HG03103 (cell line): ENCODE measurements around the gene VWA1.
"Not testable (repeated sequence)": the region's sequence is repeated elsewhere in the genome, so short reads cannot be mapped to it uniquely, and the experiment has no call there.

Experiments
- ATAC-seq: cut with Tn5 transposase; IDR thresholded peaks from one replicate; pipeline ENCODE4 v1.9.1; 2021; ENCODE audit warnings: low read depth; ENCODE audit not compliant: unreplicated experiment

VWA1 gene

DNA sequence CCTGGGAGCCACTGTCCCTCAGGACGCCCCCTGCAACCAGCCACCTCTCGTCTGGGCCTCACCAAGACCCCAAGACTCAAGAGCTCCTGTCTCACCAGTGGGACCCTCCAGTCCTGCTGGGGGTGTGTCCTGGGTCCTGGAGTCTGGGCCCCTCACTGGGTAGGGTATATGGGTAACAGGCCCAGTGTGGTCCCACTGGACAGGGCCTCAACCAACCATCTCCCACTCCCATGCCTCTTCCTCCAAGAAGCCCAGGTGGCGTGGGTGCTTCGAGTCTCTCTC is 725 bp upstream of the VWA1 start:
- ATAC-seq, result no peak

DNA sequence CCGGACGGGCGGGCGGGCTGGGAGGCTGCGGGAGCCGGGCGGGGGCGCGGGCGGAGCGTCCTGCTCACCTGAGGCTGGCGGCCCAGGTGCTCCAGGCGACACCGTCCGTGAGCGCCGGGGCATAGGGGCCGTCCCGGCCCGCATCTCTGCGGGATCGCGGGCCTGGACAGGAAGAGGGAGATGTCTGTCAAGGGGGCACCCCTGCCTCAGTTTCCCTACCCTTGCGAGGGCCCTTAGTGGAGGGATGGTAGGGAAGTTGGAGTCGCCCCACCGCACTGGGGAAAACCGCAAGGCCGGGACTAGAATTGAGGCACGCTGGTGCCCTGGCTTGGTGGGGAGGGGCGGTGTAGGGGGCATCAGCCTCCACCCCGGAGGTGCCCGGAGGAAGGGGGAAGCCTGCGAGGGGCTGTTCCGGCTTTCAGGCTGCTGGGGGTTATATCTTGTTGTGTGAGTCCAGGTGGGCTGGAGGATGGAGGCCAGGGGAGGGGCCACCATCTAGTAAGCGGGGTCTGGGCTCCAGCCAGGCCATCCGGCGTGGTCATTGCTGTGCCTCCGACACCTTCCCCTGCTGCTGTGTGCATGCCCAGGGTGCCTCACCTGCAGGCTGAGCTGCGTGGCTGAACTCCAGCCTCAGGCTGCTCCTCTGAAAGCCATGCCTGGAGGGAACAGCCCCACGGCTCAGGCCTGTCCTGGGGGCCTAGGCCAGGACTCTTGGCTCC is 580 bp downstream of the VWA1 start:
- no peak for ATAC-seq

DNA sequence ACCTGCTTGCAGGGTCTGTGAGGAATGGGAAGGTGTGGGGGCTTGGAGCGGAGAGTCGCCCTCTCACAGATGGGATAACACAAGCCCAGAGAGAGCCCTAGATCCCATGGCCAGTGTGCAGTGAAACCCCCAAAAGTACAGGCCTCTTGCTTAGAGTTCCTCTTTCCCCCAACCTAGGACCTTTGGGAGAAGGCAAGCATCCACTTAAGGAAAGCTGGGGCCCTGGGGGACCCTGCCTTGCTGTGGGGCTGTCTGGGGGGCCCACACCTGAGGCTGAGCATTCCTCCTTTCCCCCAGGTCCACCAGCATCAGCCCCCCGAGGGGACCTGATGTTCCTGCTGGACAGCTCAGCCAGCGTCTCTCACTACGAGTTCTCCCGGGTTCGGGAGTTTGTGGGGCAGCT is 1.1 kb downstream of the VWA1 start:
- ATAC-seq, result no peak

DNA sequence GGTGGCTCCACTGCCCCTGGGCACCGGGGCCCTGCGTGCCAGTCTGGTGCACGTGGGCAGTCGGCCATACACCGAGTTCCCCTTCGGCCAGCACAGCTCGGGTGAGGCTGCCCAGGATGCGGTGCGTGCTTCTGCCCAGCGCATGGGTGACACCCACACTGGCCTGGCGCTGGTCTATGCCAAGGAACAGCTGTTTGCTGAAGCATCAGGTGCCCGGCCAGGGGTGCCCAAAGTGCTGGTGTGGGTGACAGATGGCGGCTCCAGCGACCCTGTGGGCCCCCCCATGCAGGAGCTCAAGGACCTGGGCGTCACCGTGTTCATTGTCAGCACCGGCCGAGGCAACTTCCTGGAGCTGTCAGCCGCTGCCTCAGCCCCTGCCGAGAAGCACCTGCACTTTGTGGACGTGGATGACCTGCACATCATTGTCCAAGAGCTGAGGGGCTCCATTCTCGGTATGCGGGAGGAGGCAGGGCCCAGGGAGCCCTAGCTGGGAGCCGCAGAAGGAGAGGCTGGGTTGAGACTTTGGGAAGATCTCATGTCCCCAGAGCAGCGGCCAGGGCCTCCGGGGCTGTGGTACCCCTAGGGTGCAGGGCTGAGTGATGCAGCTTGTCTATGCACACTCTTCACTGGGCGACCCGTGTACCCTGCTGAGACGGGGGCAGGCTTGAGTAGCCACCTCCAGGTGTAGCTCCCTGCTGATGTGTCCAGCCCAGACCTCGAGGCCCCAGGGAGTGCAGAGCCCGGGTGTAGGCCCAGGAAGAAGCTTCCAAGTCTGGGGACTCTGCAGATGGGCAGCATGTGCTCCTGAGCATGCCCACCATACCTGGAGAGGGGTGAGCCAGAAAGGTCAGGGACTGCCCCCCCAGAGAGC is 1.8 kb downstream of the VWA1 start:
- no peak for ATAC-seq

DNA sequence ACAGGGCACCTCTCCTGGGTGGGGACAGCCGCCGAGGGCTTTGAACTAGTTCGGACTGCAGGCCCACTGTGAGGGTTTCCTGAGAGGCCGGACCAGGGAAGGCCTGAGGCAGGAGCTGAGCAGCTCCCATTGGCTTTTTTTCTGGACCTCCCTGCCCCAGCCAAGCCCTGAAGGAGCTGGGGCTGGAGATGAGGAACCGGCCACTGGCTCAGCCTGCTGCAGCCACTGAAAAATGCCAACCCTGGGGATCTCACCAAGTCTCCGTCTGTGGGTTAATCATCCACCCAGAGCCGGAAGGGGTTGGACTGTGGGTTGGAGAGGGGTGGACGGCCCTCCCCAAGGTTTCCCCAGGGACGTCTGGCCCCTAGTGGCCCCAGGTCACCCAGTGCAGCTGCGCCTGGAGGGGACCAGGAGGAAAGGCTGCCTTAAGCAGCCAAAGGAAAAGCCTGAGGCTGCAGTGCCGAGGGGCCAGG is 2.5 kb downstream of the VWA1 start:
- ATAC-seq, result no peak

DNA sequence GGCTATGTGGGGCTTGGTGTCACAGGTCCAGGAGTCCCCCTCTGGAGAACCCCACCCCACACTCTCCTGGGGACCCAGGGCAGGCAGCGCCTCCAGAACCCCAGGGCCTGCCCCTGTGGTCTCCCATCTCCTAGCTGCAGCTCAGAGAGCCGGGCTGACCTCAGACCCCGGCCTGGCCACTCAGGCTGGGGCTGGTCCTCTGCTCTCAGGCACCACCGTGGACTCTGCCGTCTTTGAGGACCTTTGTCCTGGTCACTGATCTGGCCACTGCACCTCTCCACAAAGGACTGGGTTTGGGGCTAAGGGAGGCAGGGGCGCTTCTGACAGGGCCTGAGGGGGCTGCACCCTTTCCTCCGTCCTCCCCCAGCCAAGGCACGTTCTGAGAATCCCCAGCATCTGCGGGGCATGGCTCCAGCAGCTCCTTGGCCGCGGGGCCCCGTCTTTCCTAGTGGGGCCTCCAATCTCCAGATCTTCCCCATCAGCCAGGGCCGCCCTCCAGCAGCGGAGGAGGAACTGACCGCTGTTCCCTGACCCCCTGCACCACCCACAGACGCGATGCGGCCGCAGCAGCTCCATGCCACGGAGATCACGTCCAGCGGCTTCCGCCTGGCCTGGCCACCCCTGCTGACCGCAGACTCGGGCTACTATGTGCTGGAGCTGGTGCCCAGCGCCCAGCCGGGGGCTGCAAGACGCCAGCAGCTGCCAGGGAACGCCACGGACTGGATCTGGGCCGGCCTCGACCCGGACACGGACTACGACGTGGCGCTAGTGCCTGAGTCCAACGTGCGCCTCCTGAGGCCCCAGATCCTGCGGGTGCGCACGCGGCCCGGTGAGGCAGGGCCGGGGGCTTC is 3.3 kb downstream of the VWA1 start:
- no peak for ATAC-seq

DNA sequence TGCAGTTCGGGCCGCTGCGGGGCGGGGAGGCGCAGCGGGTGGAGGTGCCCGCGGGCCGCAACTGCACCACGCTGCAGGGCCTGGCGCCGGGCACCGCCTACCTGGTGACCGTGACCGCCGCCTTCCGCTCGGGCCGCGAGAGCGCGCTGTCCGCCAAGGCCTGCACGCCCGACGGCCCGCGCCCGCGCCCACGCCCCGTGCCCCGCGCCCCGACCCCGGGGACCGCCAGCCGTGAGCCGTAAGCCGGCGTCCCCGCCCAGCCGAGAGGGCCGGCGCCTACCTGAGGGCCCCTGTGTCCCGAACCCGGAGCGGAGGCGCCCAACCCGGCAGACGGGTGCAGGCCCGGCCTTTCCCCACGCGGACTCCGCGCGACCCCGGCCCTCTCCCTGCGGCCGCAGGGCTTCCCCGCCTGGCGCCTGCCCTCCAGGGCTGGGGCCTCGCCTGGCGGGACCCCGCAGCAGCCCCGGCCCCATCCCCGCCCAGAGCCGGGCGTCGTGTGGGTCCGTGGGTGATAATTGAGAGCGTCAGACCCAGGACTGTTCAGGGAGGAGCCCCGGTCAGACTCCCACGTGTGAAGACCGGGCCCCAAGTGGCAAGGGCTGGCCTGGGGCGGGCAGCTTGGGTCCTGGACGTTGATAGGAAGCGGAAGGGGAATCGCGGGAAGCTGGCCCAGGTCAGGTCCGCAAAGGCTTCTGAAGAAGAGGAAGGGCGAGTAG is 4.2 kb downstream of the VWA1 start:
- no peak for ATAC-seq

DNA sequence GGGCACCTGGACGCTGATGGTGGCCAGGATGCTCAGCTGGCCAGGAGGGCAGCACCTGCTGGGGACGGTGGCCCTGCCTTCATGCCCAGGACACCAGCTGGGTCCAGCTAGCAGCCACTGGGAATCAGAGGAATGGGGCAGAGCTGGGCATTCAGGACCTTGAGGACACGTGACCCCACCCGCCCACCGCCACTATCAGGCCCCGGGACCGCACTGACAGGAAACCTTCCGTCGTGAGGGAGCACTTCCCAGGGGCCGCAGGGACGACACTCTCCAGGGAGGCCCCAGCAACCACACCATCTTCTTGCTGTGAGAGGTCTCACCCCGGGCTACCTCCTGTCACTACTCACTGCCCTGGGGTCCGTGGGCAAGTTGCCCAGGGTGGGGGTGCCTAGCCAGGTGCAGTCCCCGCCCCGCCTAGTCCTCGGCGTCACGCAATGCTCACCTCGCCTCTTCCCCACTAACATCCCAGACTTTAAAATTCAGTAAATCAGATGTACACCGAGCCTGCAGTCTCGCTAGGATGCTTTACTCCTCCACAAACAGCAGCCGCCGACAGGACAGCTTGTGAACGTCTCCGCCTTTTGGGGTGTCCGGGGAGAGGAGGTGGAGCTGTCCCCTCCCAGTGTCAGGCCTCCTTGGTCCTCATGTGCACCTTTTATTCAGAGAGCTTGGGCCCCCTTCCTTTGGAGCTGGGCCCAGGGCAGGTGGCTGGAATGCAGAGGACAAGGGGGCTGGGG is 4.9 kb downstream of the VWA1 start:
- ATAC-seq, result no peak

DNA sequence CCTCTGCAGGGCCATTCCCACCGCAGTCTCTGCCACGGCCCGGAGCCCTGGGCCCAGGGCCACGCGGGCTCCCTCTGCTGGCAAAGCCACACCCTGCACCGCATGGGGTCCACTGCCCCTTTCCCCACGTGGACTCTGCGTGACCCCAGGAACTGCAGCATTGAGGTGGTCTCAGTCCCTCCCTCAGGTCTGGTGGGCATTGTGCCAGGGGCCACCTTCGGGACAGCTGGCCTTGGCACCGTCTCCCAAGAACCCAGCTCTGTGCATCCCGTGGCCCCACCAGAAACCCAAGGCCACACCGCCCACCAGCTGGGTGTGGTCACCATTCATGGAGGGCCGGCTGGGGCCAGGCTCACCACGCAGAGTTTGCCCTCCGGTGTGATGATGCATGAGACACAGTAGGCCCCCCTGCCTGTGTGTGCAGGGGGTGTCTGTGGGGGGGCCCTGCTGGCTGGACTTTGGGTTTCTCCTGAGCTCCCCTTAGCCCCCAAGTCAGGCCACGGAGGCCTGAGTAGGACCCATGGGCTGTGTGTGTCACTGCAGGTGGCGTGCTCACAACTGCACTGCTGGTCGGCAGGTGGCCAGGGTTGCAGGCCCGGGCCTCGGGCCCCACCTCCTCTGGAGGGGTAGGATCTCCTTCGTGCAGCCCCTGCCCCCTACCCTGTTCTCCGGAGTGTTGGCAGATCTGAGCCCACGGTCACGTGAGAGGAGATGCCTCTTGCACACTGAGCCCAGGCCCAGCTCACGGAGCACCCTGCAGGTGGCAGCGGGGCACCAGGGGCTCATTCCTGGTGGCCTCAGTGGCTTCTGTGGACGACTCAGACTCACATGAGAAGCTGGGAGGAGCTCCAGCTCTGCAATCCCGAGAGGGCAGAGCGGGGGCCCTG is 5.8 kb downstream of the VWA1 start:
- ATAC-seq, result no peak

DNA sequence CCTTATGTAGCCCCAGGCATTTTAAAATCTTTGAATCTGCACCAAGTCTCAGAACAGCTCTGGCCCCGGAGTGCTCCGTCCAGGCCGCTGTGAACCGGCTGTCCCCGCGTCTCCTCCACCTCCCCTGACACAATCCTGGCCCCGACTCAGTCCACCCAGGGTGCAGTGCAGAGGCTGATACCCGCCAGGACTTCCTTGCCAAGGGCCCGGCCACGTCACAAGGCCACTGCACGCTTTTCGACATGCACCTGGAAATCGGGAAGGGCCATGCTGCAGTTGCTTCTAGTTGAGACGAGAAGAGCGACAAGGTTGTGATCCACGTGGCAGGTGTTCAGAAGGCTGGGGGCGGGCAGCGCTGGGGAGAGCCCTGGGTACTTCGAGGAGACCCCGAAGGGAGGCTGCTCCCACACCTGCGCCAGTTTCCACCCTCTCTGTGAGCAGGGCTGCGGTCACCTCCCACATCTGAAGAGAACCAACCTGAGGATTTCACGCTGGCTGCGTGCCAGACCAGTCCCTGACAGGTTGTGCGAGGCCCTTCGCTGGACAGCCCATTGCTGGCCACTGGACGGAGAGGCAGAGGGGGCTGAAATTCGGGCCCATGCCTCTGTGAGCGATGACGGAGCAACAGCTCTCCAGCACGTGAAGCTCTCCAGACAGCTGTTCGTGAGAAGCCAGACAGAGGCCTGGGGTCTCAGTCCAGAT is 6.7 kb downstream of the VWA1 start:
- ATAC-seq, result no peak

DNA sequence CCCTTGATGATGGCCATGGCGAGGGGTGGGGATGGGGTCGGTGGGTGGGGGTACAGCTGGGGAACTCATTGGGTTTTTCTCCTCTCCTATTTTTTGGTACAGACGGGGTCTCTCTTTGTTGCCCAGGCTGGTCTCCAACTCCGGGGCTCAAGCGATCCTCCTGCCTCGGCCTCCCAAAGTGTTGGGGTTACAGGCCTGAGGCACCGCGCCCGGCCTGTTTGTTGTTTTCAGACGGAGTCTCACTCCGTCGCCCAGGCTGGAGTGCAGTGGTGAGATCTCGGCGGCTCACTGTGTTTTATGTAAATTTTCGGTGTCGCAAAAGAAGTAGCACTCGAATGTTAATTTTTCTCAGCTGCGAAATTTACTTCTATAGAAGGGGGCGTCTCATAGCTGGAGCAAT is 11.1 kb downstream of the VWA1 start:
- not testable (repeated sequence) for ATAC-seq

DNA sequence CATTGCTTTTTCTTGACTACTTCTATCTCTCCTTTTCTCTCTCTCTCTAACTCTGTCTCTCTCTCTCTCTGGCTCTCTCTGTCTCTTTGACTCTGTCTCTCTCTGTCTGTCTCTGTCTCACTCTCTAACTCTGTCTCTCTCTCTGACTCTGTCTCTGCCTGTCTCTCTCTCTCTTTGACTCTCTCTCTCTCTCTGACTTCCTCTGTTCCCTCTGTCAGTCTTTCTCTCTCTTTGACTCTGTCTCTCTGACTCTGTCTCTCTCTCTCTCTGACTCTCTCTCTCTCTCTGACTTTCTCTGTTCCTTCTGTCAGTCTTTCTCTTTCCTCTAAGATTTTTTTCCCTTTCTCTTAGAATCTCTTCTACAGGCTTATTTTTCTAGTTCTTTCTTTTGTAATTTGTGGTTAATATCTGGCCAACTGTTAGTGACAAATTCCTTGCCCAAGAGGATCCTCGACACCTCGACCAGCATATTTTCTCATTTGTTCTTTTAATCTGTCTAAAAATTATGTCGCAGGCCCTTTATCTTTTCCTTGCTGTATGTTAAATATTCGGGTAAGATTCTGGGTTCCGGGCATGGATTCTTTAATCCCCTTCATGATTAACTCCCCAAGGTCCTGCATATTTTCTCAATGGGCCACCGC is 13.7 kb downstream of the VWA1 start, which contains the start of gene ATAD3C:
Gene ATAD3C (plus strand): TSS at position 591 of the 641 bp plus-strand sequence. CDS start 995 bp downstream, outside the sequence.
- no peak for ATAC-seq

DNA sequence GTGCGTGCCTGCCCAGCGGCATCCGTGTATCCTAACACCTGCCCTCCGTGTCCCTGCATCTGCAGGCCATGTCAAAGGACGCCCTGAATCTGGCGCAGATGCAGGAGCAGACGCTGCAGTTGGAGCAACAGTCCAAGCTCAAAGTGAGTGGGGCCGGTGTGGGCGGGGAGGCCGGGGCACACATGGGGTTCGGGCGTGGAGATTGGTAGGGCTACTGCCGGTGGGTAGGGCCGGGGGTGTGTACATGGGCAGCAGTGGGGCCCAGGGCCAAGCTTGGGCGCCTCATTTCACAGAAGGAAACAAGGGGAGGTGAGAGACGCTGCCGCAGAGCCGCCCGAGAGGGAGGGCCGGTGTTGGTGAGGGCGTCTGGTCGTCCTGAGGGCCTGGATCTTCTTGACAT is 15.1 kb downstream of the VWA1 start:
- not testable (repeated sequence) for ATAC-seq

DNA sequence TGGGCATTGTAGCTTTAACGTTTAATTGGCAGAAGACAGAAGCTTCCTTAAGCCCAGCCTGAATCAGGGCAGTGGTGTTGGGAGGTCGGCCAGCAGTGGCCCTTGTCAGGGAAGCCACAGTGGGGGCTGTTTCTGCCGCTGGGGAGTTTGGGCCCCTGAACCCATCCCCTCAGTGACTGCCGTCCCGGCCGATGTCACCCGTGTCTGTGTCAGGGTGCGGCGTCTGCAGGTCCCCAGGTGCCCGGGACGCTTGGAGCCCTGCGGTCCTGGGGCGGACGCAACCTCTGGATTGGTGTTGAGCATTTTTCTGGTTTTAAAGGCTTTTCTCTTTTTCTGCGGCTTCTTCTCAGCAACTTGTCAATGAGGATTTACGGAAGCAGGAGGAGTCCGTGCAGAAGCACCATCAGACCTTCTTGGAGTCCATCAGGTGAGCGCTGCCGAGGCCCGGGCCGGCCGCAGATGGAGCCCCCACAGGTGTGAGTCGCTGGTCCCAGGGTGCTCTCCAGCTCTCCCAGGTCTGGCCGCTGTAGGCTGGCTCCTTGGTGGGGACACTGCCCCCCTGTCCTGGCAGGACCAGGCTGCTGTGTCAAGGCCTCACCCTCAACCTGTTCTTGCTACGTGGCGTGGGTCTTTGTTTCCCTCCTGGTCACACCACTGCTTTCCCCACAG is 16.3 kb downstream of the VWA1 start:
- no peak for ATAC-seq

DNA sequence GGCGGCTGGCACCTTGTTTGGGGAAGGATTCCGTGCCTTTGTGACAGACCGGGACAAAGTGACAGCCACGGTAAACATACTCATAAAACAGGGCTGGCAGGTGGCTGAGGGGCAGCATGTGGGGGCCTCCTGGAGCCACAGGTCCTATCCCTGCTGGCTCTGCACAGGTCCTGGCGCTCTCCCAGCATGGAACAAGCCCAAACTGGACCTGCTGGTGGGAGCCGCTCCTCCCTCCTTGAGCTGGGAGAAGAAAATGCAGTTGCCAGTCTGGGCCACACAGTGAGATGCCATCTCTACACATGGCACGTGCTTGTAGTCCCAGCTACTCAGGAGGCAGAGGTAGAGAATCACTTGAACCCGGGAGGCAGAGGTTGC is 16.9 kb downstream of the VWA1 start:
- ATAC-seq, result not testable (repeated sequence)

DNA sequence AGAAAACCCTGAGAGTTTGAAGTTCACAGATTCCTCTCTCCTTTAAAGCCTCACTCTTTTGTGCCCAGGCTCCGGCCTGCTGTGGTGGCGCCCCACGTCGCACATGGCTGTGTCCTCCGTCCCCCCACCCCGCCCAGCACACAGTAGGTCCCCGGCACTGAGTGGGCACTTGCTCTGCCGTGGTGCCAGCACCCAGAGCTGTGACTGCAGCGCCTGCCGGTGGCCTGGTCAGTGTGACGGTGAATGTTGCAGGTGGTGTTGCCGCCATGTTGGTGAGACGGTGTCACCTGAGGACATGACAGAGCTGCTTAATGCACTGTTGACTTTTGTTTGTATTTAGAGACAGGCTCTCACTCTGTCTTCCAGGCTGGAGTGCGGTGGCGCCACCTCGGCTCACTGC is 17.4 kb downstream of the VWA1 start:
- no peak for ATAC-seq
